CD4-positive, alpha-beta T cell treated with Interleukin-15 for 4 hours (primary cell): Measurements from ENCODE around the gene PEX6.
A peak's percentile ranks its signal among the peaks of the same experiment; 100 is the strongest.
"Not testable (repeated sequence)": the region's sequence is repeated elsewhere in the genome, so short reads cannot be mapped to it uniquely, and the experiment has no call there.

Source experiments
- DNase-seq: peaks from one replicate; pipeline ENCODE4 v3.0.0-alpha.2; 2020; ENCODE audit warnings: low spot score

The PEX6 gene

GRCh38 chr6:42966571-42966970 is 12.4 kb downstream of the PEX6 start:
- DNase-seq = no peak

GRCh38 chr6:42963855-42964605 is 15.0 kb downstream of the PEX6 start:
- DNase-seq = peak; percentile 38

- no peak for DNase-seq
Observed at GRCh38 chr6:42963179-42963854, 15.7 kb downstream of the PEX6 start.

GRCh38 chr6:42962502-42963178 is 16.3 kb downstream of the PEX6 start:
- no peak for DNase-seq

GRCh38 chr6:42962096-42962495 is 16.9 kb downstream of the PEX6 start:
- DNase-seq = no peak

DNA sequence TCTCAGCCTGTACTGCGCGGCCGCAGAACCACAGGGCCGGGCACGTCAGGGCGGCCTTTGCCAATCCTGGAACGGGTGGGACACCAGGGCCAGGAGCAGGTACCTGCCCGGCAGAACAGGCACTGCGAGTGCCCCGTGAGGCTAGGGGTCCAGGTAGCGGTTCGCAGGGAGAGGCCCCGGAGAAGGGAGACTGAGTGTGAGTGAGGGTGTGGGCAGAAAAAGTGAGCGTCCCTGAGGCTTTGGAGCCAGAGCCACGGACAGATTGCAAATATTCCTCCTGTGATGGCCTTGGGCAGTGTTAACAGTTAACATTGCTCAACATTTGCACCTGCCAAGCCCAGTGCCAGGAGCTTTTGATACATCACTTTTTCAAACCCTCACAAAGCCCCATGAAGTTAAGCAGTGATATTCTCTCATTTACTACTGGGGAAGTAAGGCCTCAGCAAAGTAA is 17.9 kb downstream of the PEX6 start:
- no peak for DNase-seq

DNA sequence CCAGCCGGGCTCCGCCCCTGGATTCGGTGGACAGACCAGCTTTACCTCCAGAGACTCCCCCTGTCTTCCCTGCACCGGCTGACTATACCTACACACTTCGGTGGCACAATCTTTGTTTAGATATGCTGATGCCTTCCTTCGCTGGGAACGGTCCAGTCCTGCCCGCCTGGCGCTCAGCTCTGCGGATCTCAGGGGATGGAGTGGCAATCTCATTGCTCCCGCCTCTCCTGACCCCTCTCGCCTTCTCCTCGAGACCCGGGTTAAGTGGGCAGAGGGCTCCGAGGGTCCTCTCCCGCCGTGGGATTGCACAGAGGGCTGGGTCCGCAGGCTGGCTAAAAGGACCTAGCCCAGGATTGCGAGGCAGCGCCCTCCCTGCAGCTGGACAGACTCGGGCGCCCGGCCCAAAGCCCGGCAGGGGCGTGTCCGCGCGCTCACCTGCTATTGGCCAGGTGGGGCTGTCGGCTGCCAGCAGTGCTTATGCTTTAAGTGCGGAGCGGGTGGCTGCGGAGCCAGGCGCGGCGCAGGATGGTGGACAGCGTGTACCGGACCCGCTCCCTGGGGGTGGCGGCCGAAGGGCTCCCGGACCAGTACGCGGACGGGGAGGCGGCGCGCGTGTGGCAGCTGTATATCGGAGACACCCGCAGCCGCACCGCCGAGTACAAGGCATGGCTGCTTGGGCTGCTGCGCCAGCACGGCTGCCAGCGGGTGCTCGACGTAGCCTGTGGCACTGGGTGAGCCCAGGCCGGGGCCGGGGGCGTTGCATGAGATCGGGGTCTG is 18.6 kb downstream of the PEX6 start, which contains the start of gene GNMT:
GNMT (plus strand) TSS at position 512 of the 777 bp plus-strand sequence; CDS start at position 526, 14 bp downstream.
- DNase-seq = peak; percentile 17

GRCh38 chr6:42959917-42960242 is 19.1 kb downstream of the PEX6 start:
- DNase-seq = no peak

DNA sequence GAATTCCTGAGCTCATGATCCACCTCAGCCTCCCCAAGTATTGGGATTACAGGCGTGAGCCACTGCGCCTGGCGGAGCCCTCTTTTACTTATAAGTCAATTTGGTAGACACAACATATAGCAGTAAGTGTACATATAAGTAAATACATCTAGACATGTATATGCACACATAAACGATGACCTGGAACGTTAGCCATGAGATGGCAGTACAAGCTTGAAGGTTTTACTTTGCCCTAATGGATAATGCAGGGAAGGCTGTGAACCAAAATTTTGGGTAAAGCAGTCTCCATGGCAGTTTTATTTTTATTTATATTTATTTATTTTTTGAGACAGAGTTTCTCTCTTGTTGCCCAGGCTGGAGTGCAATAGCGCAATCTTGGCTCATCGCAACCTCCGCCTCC is 20.9 kb downstream of the PEX6 start:
- no peak for DNase-seq

- DNase-seq = not testable (repeated sequence)
Observed at GRCh38 chr6:42954405-42954804, 24.6 kb downstream of the PEX6 start.

GRCh38 chr6:42952389-42952788 is 26.6 kb downstream of the PEX6 start:
- DNase-seq = no peak

- DNase-seq = no peak
Observed at GRCh38 chr6:42947950-42948349, 31.0 kb downstream of the PEX6 start.

- DNase-seq = no peak
Observed at GRCh38 chr6:42942444-42942843, 36.5 kb downstream of the PEX6 start.

GRCh38 chr6:42941356-42941755 is 37.6 kb downstream of the PEX6 start:
- not testable (repeated sequence) for DNase-seq

GRCh38 chr6:42940493-42941045 is 38.4 kb downstream of the PEX6 start:
- no peak for DNase-seq

GRCh38 chr6:42939810-42940167 is 39.2 kb downstream of the PEX6 start:
- no peak for DNase-seq

- no peak for DNase-seq
Observed at GRCh38 chr6:42938987-42939809, 39.8 kb downstream of the PEX6 start.

DNA sequence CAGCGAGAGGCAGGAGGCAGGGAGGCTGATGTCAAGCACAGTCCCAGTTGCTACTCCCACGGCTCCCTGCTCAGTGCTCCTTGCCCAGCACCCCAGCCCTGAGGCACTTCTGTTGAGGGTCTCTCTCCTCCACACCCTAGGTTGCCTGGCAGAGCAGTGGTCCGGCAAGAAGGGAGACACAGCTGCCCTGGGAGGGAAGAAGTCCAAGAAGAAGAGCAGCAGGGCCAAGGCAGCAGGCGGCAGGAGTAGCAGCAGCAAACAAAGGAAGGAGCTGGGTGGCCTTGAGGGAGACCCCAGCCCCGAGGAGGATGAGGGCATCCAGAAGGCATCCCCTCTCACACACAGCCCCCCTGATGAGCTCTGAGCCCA is 40.6 kb downstream of the PEX6 start:
- no peak for DNase-seq

GRCh38 chr6:42937548-42938427 is 41.2 kb downstream of the PEX6 start:
- no peak for DNase-seq

- DNase-seq = no peak
Observed at GRCh38 chr6:42936398-42936797, 42.6 kb downstream of the PEX6 start.
